HG02623 (cell line): Measurements from ENCODE around the gene UBQLN3.

ENCODE experiments used
- ATAC-seq: cut with Tn5 transposase; IDR thresholded peaks from one replicate; pipeline ENCODE4 v1.9.1; 2021; ENCODE audit warnings: moderate library complexity; ENCODE audit not compliant: unreplicated experiment

Gene UBQLN3

GRCh38 chr11:5507177-5507932, 2.4 kb downstream of the UBQLN3 start:
- no peak for ATAC-seq

- no peak for ATAC-seq
These were observed 4.3 kb downstream of the UBQLN3 start for GRCh38 chr11:5505363-5506048.

GRCh38 chr11:5504403-5504921, 5.3 kb downstream of the UBQLN3 start:
- ATAC-seq = no peak

- no peak for ATAC-seq
These were observed 9.4 kb downstream of the UBQLN3 start for GRCh38 chr11:5500393-5500801.

- no peak for ATAC-seq
These were observed 10.1 kb downstream of the UBQLN3 start for GRCh38 chr11:5499671-5500070.

GRCh38 chr11:5489576-5490357, 20.0 kb downstream of the UBQLN3 start:
- ATAC-seq = no peak

GRCh38 chr11:5488798-5489399, 20.9 kb downstream of the UBQLN3 start:
- ATAC-seq = no peak

GRCh38 chr11:5488385-5488784, 21.4 kb downstream of the UBQLN3 start, which contains the start of gene OR52D1:
OR52D1 (plus strand) TSS chr11:5488685; CDS start chr11:5488707, 22 bp downstream.
- ATAC-seq = no peak

GRCh38 chr11:5486421-5486820, 23.3 kb downstream of the UBQLN3 start:
- no peak for ATAC-seq

GRCh38 chr11:5486003-5486402, 23.8 kb downstream of the UBQLN3 start:
- no peak for ATAC-seq

GRCh38 chr11:5476186-5476819, 33.5 kb downstream of the UBQLN3 start:
- no peak for ATAC-seq

GRCh38 chr11:5473921-5474320, 35.8 kb downstream of the UBQLN3 start:
- ATAC-seq = no peak

GRCh38 chr11:5467527-5467926, 42.2 kb downstream of the UBQLN3 start:
- no peak for ATAC-seq

GRCh38 chr11:5460983-5461621, 48.7 kb downstream of the UBQLN3 start:
- no peak for ATAC-seq
